GM21360 (cell line): ENCODE measurements around the gene ARHGAP24.

Experiments
- ATAC-seq: cut with Tn5 transposase; IDR thresholded peaks from one replicate; pipeline ENCODE4 v1.9.1; 2021; ENCODE audit warnings: mild to moderate bottlenecking, moderate library complexity; ENCODE audit not compliant: unreplicated experiment

ARHGAP24 gene

DNA sequence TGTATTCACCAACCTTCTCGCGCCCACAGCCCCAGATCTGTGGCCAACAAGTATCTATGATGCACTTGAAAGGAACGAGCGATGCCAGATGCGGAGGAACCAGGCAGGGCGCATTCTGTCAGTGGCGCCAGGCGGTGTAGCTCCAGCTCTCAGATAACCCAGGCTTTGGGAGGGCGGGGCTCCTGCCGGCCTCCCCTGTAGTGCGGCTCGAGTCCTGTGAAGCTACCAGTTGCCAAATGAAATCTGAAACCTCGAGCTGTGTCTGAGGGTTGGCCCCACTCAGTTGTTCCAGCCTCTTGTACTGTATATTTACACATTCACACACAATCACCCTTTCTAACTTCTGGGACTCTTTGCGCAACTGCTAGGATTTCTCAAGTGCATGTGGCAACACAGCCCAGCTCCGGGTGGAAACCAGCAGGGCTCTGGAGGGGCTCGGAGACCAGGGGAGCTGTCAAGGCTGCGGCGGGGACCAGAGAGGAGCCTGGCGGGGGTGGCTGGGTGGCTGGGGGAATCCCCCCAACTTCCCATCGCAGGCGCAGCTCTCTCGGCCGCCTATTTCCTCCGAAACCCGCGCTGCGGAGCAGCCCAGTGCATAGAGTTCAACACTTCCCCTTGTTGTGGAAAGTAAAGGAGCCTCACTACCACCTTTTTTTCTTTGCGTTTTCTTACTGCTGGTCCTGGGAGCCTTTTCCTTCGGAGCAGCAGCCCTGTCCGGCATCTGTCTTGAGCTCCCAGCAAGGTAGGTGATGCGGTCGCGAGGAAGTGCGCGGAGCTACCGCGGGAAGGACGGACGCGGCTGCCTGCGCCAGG is at the start of gene ARHGAP24:
Gene ARHGAP24, plus strand, starts transcription at position 333 of the 813 bp plus-strand sequence.
- ATAC-seq, result peak; percentile 94

DNA sequence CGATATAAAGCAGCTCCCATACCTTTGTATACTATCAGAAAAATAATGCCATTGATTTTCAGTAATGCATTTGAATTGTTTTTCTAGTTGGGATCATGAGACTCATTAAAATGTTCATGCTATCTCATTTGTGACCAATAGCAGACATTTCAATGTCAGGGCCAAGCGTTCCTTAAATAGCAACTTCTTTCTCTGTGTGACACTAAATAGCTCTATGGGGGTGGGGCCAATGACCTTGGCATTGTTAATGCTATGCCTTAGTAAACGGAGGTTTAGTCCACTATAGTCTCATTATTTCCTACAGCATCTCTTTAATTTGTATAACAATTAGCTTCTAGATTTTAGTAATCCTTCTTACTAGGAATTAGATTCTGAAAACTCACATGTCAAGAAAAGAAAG is 48.6 kb upstream of the ARHGAP24 start:
- ATAC-seq, result no peak

DNA sequence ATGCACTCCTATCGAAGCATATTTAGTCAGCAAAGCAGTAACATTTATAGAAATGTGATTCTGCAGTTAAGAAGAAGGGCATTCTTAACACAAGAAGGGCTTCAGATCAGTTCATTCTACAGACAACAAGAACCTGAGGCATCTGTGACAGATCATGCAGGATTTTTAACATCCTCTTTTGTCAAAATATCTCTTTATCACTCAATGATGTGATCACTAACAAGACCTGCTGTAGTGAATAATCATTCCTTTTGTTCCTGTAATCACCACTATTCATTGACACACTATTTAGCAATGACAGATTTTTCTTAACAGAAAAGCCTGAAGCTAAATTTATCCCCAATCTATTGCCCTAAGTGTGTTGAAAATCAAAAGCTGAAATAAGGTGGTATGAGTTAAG is 47.8 kb upstream of the ARHGAP24 start:
- ATAC-seq, result no peak

DNA sequence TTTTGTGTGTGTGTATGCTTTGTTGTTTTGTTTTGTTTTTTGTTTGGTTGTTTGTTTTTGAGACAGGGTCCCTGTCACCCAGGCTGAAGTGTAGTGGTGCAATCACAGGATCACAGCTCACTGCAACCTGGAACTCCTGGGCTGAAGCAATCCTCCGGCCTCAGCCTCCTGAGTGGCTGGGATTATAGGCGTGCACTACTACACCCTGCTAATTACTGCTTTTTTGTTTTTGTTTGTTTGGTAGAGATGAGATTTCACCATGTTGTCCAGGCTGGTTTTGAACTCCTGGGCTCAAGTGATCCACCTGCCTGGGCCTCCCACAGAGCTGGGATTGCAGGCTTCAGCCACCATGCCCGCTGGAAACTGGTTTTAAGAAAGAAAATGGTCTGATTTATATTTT is 44.7 kb upstream of the ARHGAP24 start:
- no peak for ATAC-seq

DNA sequence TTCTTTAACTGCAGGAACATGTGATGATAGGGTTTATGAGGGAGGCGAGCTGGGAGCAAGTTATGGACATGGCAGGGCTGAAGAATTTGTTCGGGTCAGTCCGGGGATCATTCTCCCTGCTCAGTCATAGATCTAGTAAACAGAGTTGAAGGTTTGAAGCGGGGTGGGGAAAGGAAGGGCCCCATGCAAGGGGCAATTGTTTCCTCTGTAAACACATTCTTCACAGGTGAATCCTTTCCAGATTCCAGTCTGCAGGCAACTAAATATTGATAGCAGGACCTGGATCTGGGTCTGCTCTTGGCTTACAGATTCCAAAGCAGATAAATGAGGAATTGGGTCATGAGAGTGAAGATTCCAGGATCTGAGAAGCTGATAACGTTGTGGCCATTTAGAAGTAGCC is 44.3 kb upstream of the ARHGAP24 start:
- no peak for ATAC-seq

DNA sequence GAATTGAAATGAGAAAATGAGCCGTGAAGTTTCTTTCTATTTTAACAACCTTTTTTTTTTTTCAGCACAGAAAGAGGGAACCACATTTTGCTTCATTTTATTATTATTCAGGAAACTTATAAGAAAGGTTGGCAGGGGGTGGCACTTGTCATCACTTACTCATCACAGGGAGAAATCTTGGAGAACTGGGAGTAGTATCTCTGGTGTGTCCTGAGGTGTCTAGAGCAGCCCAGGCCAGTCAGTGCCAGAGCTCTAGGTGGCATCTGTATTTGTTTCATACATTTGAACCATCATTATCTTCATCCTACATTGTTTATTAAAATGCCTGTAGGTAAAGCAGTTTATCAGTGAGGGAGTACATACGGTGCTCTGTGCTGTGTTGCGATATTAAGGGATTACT is 43.8 kb upstream of the ARHGAP24 start:
- ATAC-seq, result no peak

DNA sequence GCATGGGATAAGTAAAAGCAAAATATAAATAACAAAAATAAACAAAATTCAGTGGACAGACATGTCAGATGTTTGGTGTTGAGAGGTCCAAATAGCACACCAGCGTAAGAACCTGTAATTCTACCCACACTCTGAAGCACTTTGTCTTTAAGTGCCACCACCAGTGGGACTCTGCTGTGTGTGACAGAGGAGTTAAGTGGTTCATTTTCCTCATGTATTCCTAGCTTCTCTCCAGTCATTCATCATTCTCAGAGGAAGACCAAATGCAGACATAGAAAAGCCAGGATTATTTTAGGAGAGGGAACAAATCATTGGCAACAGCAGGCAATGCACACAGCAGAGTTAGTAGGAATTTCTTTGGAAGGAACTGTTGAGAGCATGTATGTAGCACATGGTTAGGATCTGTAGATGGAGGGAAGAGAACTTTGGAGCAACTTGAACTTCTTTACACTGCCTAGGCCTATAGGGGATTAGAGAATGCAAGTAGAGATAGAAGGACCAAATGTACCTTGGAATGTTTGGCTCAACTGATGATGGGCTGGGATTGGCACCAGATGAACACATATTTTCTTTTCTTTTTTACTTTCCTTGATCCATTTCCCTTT is 43.0 kb upstream of the ARHGAP24 start:
- ATAC-seq, result no peak

DNA sequence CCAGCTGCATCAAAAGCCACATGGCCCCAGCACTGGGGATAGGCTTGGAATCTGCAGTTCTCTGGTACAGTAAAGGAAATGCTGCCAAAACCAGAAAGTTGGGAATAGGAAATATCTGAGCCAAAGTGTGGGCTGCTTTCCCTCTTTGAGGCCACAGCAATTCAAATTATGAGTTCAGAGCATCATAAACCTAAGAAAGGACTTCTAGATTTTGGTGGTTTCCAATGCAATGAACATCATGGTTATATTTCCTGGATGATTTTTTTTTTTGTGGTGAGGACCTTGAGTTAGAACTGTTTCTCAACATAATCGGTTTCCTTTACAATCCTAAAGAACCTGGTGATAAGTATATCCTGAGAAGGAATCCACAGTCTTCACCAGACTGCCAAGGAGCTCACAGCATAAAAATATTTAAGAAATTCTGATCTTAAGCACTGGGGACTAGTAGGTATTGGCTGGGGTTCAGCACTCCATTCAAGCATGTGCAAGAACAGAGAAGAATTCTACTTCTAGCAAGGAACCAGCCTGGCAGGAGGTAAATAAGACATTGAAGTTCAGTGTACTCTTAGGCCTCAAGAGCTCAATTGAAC is 29.8 kb upstream of the ARHGAP24 start:
- ATAC-seq, result no peak

DNA sequence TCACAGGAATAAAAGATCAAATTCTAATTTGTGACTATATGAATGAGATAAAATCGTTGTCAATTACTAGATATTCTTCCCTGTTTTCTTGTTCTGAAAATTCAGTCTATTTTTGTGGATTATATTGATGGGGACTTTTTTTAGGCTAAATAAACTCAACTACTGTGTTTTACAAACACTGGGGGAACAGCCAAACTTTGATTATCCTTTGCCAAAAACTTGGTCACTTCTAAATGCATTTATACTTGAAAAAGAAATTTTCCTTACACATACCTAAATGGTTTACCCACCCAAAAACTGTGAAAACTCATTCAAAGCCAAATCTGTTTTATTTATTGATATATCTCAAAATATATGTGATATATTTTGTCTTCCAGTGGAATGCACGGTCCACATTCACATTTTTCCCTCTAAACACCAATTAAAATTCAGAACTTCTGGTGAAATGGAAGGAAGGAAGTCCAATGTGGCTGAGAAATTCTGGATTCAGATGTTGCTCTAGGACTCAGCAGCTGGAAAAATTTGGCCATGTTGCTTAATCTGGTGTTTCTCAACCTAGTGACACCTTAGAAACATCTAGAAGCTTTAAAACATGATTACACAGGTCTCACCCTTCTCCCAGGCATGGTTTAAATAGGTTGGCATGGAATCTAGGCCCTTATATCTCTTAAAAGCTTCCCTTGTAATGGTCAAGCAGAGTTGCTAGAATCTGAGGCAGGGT is 28.6 kb upstream of the ARHGAP24 start:
- no peak for ATAC-seq

DNA sequence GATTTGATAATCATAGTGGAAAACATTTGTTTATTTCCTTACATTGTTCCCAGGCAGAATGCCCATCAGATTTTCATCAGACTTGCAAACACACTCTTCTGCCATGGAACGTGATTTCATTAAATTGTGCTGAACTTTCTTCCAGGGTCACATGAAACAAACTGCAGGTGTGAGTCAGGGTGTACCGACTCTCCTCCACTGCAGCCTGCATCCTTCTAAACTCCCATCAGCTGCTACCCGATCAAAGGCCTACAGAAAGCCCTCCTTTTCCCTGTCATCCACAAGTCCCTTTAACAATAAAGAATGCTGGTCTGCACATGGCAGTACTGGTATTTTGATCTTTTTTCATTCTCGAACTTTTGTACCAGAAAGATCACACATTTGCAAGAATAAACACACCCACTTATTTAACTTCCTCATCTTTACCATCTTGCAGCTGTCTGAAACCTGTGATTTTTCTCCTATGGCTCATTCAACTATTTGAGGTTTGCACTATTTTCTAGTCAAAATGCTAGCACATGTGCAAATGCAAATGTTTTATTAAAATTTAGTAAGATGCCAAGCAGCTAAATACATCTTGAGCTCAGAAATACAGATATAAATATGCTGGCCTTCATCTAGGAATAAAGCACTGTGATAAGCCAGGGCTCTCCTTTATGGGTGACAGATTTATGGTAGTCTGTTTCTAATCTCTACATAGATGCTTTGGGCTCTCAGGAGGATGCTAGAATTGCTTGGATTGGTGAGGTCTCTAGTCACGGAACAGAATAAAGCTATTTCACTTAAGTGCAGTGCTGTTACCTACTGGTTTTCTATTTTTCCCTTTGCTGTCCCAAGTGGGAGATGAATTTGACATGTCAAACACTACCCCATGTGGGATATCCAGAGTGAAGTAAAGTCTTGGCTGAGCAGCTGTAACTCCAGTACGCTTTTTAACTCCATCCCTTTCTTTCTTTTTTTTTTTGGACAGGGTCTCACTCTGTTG is 25.8 kb upstream of the ARHGAP24 start:
- no peak for ATAC-seq

DNA sequence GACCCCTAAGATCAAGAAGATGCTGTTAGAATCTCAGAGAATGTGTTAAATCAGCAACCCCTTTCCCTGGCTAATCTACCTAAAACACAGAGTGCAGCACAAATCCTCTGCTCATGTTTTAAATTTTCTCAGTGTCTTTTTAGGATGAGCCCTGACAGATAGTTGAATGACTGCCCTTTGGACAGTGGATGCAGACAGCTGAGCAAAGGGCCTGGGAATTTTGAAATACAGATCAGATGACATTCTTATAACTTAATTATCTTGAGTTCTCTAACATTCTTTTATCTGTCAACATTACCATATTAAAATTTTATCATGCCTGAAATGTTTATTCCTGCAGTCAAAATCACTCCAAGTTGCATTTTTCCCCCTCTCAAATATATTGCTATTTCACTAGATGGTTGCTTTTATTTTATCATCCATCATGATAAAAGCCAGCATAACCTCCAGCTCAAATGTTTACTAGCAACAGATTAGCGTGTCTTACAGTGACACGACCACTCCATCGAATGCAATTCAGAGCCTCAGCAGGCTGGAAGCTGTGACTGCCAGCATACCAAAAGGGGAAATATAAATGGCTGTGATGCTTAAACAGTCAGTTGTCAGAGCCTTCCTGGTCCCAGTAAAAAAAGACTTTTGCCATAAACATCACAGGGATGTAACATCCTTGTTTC is 22.8 kb upstream of the ARHGAP24 start:
- ATAC-seq, result no peak

DNA sequence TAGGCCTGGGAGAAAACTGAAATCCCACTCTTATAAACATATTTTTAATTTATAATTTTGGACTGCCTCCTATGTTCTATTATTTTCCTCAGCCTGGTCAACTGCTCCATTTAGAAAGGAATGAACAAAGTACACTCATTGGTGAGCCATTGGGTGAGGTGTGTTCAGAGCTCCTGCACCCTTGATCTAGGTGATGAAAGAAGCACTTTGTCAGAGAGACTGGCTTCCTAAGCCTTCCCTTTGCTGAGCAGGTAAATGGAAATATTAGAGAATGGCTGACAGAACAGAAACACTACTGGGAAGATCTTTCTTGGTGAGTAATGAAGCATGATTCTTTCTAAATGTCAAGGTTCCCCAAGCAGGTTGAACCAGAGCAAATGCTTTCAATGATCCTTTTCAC is 19.0 kb upstream of the ARHGAP24 start:
- ATAC-seq, result no peak

DNA sequence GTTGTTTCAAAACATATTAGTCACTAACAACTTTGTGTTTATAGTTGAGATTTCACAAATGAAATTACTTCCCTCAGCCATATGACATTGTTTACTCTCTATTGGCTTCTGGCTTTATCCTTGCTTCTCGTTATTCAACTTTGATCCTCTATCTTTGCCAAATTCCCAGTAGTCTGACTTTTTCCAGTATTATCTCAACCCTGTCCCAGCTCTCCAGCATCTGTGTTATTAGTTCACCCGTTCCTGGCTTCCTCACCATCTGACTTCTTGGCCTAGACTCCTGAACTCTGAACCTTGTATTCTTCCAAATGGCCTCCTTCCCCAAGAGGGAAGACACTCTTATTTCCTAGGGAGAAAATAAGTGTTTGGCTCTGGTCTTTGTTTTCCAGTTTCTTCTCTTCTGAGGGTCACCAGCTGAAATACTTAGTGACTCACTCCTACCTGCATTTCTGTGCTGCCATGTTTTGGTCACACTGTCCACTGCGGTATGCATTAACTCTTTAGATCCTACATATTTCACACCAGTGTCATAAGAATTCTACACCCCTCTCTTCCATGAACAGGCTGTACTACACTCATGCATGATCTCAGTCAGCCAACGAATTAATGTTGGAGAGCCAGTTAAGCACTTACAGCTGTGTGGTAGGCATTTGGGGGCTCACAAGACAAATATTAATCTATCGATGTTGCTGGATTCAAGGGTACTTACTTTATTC is 17.0 kb upstream of the ARHGAP24 start:
- ATAC-seq, result no peak

DNA sequence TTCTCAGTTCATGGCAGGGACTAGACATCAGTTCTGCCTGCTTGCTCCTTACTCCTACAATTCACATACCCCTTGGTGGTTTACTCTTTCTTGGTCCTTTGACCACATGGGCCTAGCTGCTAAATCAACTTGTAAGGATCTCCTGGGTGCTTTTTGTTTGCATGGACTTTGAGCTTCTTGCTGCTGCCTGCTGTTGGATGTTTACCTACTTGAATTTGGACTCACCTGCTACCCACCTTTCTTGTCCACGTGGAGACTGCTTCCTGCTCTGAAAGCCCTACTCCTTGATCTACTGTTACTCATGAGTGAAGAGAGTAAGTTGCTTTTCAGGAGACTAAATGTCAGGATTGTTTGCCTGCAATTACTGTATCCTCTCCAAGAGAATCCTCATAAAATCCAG is 15.2 kb upstream of the ARHGAP24 start:
- ATAC-seq, result no peak

DNA sequence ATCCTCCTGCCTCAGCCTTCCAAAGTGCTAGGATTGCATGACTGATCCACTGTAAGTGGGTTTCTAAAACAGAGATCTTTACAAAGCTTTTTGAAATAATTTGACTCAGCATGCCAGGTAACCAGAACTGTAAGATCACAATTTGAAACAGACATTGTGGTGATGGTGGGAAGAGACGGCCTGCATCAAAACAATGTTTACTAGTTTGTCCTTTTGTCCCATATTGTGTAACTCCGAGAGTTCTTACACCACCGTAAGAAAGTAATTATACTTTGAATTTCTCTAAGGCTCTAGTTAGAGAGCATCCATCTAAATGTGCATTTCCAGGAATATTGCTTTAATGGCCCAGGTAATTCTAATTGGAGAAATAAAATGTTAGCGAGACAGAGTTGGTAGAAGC is 594 bp upstream of the ARHGAP24 start:
- no peak for ATAC-seq

DNA sequence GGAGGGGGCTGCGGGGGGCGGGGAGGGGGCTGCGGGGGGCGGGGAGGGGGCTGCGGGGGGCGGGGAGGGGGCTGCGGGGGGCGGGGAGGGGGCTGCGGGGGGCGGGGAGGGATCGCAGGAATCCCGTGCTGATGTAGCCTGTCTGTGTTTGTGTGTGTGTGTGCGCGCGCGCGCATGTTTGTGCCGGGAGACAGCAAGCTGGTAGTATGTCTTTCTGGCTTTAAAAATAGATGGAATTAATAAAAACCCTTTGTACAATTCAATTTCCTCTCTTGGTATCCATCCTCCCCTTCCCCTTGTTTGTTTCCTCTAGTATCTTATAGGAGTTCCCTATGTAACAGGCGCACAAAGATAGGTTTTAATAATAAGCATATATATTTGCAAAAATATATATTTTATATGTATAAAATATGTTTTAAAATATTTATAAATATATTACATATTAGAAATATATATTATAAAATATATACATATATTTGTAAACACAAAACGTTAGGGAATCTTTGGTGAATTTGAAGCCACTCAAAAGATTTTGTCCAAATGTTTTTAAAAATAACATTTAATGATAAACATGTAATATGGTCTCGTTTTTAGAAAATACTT is 782 bp downstream of the ARHGAP24 start:
- ATAC-seq, result no peak

DNA sequence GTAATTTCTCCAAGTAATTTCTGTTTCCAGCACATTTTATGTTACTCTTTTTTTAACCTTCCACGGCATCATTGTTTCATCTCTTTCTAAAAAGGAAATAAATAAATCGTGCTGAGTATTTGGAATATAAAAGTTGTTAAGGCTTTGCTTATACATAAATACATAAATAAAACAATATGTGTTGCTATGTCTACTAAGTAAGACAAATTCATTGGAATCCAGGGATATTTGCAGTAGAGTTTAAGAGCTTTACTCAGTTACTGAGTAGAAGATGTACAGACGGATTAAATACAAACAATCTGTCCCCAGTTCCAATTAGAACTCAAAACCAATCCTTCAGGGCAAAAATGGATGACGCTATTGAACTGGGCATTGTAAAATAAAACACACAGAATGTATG is 1.4 kb downstream of the ARHGAP24 start:
- ATAC-seq, result no peak

DNA sequence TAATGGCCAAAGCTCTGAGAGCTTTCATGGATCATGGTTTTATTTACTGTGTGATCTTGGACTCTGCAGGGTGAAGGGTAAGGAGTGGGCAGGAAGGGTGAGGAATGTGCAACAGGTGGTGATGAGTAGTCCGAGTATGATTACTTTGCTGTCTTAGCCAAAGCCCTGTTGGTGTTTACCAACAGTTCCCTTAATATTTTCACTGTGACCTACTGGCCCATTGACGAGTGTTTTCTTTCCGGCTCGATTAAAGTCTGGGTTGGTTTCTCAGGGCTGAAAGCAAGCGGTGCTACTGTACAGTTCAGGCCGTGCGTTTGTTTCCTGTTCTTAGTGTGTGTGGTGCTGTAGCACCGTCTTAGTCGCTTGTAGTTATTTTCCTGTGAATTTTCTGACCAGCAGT is 2.6 kb downstream of the ARHGAP24 start:
- no peak for ATAC-seq

DNA sequence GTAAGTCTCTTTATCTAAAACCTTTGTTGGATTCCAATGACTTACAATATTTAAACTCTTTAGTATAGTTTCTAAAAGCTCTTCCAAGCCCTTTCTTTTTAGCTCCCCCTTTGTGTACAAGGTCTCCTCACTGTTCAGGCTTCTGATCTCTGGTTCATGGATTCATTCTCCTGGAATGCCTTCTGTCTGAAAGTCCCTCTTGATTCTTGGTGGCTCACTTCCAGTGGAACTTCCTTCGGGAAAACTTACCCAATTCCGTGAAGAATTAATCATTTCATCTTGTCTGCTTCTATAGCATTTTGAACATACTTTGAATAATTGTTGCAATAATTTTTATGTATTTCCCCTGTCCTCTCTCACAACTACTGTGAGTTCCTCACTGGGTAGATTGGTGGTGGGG is 3.6 kb downstream of the ARHGAP24 start:
- no peak for ATAC-seq
